ENCODE data around the gene CCR2.

Gene CCR2

DNA sequence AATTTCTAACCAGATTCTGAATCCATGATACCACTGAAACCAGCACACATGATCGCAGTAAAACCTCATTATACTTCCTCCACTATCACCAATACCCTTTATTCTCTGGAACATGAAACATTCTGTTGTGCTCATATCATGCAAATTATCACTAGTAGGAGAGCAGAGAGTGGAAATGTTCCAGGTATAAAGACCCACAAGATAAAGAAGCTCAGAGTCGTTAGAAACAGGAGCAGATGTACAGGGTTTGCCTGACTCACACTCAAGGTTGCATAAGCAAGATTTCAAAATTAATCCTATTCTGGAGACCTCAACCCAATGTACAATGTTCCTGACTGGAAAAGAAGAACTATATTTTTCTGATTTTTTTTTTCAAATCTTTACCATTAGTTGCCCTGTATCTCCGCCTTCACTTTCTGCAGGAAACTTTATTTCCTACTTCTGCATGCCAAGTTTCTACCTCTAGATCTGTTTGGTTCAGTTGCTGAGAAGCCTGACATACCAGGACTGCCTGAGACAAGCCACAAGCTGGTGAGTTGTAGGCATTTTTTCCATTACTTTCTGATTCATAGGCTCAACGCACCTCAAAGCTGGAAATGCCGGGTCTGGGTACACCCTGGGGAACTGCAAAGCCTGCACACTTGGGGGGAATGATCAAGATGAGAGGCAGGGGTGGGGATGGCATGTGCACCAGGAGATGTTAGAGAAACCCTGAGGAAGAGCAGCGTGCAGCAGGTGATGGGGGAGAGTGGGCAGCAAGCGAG lies at the start of gene CCR2:
CCR2 (plus strand) TSS at position 465 of the 764 bp plus-strand sequence. CDS start 3,417 bp downstream, outside the sequence.
- peak; percentile 27 for DNase-seq (ENCODE audit: low read depth, low spot score)

DNA sequence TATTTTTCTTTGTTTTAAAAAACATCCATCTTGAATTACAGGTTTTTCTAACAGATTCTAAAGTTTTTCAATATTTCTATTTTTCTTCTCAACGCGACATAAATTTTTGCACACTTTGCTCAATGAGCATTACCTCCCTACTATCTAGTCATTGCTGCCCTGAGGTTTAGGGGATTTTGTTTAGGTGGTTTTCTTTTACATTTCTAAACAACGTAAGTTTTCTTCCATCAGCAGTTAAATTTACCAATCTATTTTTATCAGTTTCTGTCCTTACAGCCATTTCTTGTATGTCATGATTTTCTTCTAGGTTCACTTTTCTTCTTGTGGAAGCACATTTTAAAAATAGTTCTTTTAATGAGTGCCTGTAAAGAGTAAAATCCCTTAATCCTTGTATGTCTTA lies 49.2 kb upstream of the CCR2 start:
- no peak for DNase-seq (ENCODE audit: low read depth, low spot score)

GRCh38 chr3:46312991-46313390 lies 40.9 kb upstream of the CCR2 start:
- DNase-seq (ENCODE audit: low read depth, low spot score) = no peak

- DNase-seq (ENCODE audit: low read depth, low spot score) = no peak
These were observed 39.4 kb upstream of the CCR2 start for GRCh38 chr3:46314517-46314916.

GRCh38 chr3:46316206-46316605 lies 37.7 kb upstream of the CCR2 start:
- no peak for DNase-seq (ENCODE audit: low read depth, low spot score)

GRCh38 chr3:46318207-46318927 lies 35.5 kb upstream of the CCR2 start:
- no peak for DNase-seq (ENCODE audit: low read depth, low spot score)

DNA sequence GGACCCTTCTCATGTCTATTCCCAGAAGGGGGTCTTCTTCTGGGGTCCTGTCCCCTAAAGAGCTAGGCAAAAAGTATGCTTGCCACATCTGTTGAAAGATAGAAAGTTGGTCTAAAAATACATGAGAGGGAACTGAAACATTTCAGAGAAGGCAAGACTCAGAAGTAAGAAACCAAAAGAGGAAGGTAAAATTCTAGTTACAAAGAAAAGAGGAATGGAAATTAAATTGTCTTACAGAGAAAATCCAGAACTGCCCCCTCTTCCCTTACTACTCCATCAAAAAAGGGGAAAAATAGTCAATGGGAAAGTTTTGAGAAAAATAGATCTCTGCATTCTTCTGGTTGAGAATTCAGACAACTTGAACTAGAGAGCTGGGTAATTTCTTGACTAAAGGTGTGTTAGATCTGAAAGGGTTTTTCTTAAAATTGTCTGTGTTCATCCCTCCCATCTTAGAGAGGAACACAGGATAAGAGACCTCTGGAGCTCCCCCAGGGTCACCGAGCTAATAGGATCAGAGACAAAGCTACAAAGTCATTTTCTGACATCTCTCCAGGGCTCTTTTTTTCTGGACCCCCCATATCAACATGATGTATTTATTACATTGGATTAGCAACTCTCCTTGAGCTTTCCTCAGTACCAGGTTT lies 32.3 kb upstream of the CCR2 start:
- no peak for DNase-seq (ENCODE audit: low read depth, low spot score)

GRCh38 chr3:46324036-46324435 lies 29.9 kb upstream of the CCR2 start:
- DNase-seq (ENCODE audit: low read depth, low spot score) = no peak

DNA sequence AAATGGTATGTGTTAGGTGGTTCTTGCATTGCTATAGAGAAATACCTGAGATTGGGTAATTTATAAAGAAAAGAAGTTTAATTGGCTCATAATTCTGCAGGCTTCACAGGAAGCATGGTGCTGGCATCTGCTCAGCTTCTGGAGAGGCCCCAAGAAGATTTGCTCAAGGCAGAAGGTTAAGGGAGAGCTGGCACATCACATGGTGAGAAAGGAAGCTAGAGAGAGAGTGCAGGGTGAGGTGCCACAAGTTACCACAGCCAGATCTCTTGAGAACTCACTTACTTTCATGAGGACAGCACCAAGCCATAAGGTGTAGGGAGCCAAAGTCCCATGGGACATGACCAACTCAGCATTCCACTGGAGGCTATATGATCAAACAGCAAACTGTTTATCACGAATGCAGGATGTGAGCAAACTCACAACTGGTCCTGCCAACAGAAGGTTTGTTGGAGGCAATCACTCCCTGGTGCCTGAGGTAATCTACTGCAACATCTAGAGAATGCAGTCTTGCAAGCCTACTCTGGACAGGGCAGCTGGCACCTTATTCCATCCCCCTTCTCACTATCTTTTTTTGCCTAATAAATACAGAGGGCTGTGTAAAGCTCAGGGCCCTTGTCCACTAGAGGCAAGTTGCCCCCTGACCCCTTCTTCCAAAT lies 28.1 kb upstream of the CCR2 start:
- no peak for DNase-seq (ENCODE audit: low read depth, low spot score)

- DNase-seq (ENCODE audit: low read depth, low spot score) = peak; percentile 69
These were observed 23.2 kb upstream of the CCR2 start for GRCh38 chr3:46330676-46331075.

DNA sequence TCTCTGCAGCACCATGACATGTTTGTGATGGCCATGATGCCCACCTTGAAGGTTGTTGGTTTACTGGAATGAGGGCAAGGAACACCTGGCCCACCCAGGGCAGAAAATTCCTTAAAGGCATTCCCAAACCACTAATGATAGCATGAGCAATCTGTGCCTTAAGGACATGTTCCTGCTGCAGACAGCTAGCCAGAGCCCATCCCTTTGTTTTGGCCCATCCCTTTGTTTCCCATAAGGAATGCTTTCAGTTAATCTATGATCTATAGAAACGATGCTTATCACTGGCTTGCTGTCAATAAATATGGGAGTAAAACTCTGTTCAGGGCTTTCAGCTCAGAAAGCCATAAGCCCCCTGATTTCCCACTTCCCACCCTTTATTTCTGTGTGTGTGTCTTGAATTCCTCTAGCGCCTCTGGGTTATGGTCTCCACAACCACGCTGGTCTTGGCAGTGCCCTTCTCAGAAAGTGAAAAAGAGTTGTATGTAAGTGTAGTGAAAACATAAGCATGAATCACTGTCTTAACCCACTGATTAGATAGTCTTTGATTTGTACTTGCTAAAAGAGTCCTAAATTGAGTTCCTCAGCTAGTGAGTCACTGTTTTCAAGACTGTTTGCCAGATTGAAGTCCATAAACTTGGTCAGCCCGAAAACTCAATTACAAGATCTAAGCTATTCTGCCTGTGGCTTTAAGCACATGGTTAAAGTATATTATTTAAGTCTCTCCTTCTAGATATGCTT lies 19.0 kb upstream of the CCR2 start:
- DNase-seq (ENCODE audit: low read depth, low spot score) = peak; percentile 79

DNA sequence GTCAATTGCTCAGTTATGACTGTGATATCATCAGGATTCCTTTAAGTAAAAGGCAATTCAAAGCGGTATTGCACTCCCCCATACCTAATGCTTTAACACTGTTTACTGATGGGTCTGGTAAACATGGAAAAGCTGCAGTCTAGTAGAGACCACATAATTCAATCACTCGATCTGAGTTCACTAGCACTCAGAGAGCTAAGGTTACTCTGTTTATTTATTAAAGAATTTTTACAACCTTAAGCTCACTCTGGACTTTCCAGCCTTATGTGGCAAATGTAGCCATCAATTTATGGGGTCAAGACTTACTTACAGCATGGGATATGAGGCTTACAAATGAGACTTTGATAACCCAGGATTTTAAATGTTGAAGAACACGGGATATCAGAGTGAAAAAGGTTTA lies 18.4 kb upstream of the CCR2 start:
- no peak for DNase-seq (ENCODE audit: low read depth, low spot score)

DNA sequence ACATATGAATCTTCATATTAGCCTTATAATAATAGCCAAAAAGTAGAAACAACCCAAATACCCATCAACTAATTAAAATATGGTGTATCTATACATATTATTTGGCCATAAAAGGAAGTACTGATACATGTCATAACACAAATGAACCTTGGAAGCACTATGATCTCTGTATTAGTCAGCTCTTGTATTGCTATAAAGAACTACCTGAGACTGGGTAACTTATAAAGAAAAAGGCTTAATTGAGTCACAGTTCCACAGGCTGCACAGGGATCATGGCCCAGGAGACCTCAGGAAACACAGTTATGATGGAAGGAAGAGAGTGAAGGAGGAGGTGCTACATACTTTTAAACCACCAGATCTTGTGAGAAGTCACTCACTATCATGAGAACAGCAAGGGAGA lies 16.0 kb upstream of the CCR2 start:
- no peak for DNase-seq (ENCODE audit: low read depth, low spot score)

DNA sequence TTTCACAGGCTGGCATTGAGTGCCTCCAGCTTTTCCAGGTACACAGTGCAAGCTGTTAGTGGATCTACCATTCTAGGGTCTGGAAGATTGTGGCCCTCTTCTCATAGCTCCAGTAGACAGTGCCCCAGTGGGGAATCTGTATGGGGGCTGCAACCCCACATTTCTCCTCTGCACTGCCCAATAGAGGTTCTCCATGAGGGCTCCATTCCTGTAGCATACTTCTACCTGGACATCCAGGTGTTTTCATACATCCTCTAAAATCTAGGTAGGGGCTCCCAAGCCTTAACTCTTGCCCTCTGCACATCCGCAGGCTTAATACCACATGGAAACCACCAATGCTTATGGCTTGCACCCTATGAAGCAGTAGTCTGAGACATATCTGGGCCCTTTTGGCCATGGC lies 15.1 kb upstream of the CCR2 start:
- no peak for DNase-seq (ENCODE audit: low read depth, low spot score)

- DNase-seq (ENCODE audit: low read depth, low spot score) = no peak
These were observed 9.4 kb upstream of the CCR2 start for GRCh38 chr3:46344476-46344875.

GRCh38 chr3:46348823-46349482 lies 5.0 kb upstream of the CCR2 start:
- DNase-seq (ENCODE audit: low read depth, low spot score) = no peak

GRCh38 chr3:46349484-46350261 lies 4.2 kb upstream of the CCR2 start:
- DNase-seq (ENCODE audit: low read depth, low spot score) = no peak

GRCh38 chr3:46350262-46350565 lies 3.7 kb upstream of the CCR2 start:
- no peak for DNase-seq (ENCODE audit: low read depth, low spot score)

- no peak for DNase-seq (ENCODE audit: low read depth, low spot score)
These were observed 2.3 kb upstream of the CCR2 start for GRCh38 chr3:46351646-46352045.

DNA sequence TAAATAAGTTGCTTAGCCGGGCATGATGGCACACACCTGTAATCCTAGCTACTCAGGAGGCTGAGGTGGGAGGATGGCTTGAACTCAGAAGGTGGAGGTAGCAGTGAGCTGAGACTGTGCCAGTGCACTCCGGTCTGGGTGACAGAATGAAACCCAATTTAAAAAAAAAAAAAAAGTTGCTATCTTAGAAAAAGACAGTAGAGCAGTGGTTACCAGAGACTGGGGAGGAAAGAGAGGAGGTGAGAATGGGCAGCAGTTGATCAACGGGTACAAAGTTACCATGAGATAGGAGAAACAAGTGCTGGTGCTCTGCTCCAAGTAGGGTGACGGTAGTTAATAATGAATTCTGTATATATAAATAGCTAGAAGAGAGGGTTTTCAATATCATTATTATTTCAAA lies 821 bp upstream of the CCR2 start:
- no peak for DNase-seq (ENCODE audit: low read depth, low spot score)

All from astrocyte of the hippocampus (primary cell).